ENCODE results near the gene UNC5C. TPM values are rescaled to one million over a fixed set of nuclear protein-coding genes. Genes with fewer than 3 reads are reported as not detected.

The UNC5C gene
- total and polyA plus RNA-seq, 2 of the 8 experiments (the other 6 are each of a cell fraction or from before 2014, with no cell fraction given), result 0.30 to 1.3 TPM

DNA sequence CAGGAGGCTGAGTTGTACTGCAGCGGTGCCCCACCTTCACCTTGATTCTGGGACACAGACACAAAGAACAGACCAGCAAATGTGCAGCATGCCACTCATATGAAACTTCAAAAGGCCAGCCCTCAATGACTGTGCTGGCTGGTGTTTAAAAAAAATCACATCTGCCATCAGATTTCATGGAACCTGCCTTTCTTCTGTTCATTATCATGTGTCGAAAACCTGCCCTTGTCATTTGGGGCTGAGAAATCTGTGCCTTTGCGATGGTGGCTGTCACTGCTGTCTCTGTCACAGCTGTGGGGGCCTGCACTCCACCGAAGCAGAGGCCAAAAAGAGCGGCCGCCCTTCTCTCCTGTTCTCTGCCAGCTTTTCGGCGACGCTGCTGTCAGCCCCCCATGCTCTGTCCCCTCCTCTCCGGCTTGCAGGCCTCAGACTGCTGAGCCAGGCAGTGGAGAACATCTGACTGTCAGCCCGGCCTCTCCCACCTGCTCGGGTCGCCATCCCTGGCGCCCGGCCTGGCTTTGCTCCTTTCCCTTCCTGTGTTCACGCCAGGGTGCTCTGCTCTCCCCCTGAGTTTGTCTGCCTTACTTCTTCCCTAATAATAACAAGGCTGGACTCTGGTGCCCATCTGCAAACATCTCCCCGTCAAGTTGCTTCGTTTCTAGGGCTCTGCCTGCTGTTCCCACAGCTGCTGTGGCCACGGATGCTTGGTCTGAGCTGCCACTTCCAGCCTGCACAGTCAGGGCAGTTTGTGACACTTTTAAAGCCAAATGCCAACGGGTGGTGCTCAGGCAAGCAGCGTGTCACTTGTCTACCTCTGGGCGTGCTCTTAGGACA is 355.2 kb downstream of the UNC5C start:
- Histone ChIP-seq H2BK15ac (ENCODE audit: low read length) (no peak overlapping the region), H3K79me1 (ENCODE audit: low read depth, low read length) (no peaks in the 10 kb centered on the region), H4K8ac (ENCODE audit: extremely low read depth, insufficient read depth, low read length) (no peak overlapping the region), H2BK5ac (ENCODE audit: low read depth, low read length) (no peak overlapping the region), H3K4me3 (ENCODE audit: extremely low read depth in 1 of 4, insufficient read depth in 2 of 4, low read depth in 3 of 4, low read length in 4 of 4) (no peak overlapping the region), H2BK12ac (ENCODE audit: low read depth, low read length) (no peak overlapping the region), H2AK5ac (ENCODE audit: low read depth, low read length) (no peak overlapping the region), H2BK120ac (replicated peaks; ENCODE audit: low read depth, low read length) (no peak overlapping the region), H3K4me2 (ENCODE audit: insufficient read depth in 1 of 2, low read depth in 2 of 2, low read length in 2 of 2) (no peak overlapping the region), H3K9me3 (ENCODE audit: insufficient read depth in 2 of 2, low read depth in 1 of 2, low read length in 1 of 2) (no peaks in the 10 kb centered on the region), H3K36me3 (ENCODE audit: control insufficient read depth in 2 of 4, insufficient read depth in 4 of 4, low read length in 3 of 4) (no peaks in the 10 kb centered on the region), H4K20me1 (replicated peaks in 1 of 2; ENCODE audit: control insufficient read depth in 1 of 2, insufficient read depth in 2 of 2, low read length in 2 of 2) (no peaks in the 10 kb centered on the region), H2AFZ (ENCODE audit: low read length) (no peak overlapping the region), H3K23ac (ENCODE audit: insufficient read length) (no peak overlapping the region), H4K5ac (ENCODE audit: insufficient read length, low read depth, low read length) (no peak overlapping the region), H3K4ac (replicated peaks; ENCODE audit: insufficient read length, low read depth, low read length) (no peak overlapping the region), H2BK20ac (ENCODE audit: low read length) (no peak overlapping the region), H4K91ac (replicated peaks; ENCODE audit: insufficient read length, low read length) (no peak overlapping the region), H3K9ac (replicated peaks in 1 of 4; ENCODE audit: extremely low read depth in 1 of 4, low read depth in 3 of 4, low read length in 3 of 4) (no peak overlapping the region), H3K18ac (ENCODE audit: extremely low read depth, low read length) (no peak overlapping the region), H3K14ac (ENCODE audit: insufficient read length) (no peak overlapping the region), H3K4me1 (replicated peaks in 1 of 4; ENCODE audit: control insufficient read depth in 3 of 4, insufficient read depth in 4 of 4, low read length in 3 of 4) (no peaks in the 10 kb centered on the region), H3K27me3 (replicated peaks in 1 of 4; ENCODE audit: control insufficient read depth in 3 of 4, extremely low read depth in 1 of 4, insufficient read depth in 3 of 4, low read length in 3 of 4) (no peaks in the 10 kb centered on the region), H3K27ac (ENCODE audit: low read depth, low read length) (no peak overlapping the region), H3K79me2 (ENCODE audit: control insufficient read depth in 1 of 2, insufficient read depth in 2 of 2, low read length in 2 of 2) (no peaks in the 10 kb centered on the region), H3K56ac (replicated peaks; ENCODE audit: insufficient read length, low read depth, low read length) (no peak overlapping the region), H3K23me2 (ENCODE audit: low read depth, low read length) (no peaks in the 10 kb centered on the region; the same call in 1 of the 2 replicates)
- DNase-seq (ENCODE audit: low read depth in 1 of 2, low spot score in 2 of 2) (no peak), FAIRE-seq (no peak)
- no peak for TF ChIP-seq ZNF274 (IDR thresholded peaks at IDR 0.05; ENCODE audit: borderline replicate concordance, extremely low read depth, low read length)
- TF ChIP-seq SAP30 (IDR thresholded peaks at IDR 0.05; ENCODE audit: insufficient read depth, insufficient replicate concordance, low read length), result no peak
- TF ChIP-seq, protein P1, sequence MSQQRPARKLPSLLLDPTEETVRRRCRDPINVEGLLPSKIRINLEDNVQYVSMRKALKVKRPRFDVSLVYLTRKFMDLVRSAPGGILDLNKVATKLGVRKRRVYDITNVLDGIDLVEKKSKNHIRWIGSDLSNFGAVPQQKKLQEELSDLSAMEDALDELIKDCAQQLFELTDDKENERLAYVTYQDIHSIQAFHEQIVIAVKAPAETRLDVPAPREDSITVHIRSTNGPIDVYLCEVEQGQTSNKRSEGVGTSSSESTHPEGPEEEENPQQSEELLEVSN (IDR thresholded peaks at IDR 0.05), result no peak
- no peak for TF ChIP-seq GTF2F1 (IDR thresholded peaks at IDR 0.05; ENCODE audit: borderline replicate concordance, low read depth, low read length)
- no peak for TF ChIP-seq RXRA (IDR thresholded peaks at IDR 0.05; ENCODE audit: insufficient read depth, low read depth, low read length)
- no peak for TF ChIP-seq EP300 (IDR thresholded peaks at IDR 0.05; ENCODE audit: borderline replicate concordance in 1 of 2, low read depth in 2 of 2, low read length in 2 of 2)
- TF ChIP-seq BACH1 (IDR thresholded peaks at IDR 0.05; ENCODE audit: low read length), result no peak
- ChIA-PET POLR2A (ENCODE audit: partially characterized antibody) (no interaction called here), CTCF (ENCODE audit: partially characterized antibody) (interaction anchor here (1.5 to 1.6 kb wide), 2 partner anchors 9 to 11 kb away, joined by 3 to 5 read pairs; no protein-coding TSS in a partner anchor)
- 89% methylated on average over 22 of the region's 22 CpGs; no CpG with 5 or more reads in 1 of the 2 experiments for WGBS, 2 experiments (ENCODE audit: extremely low coverage in 1 of 2, insufficient coverage in 1 of 2, insufficient read length in 1 of 2, insufficient replicate concordance in 2 of 2, low coverage in 1 of 2, low lambda C conversion rate in 2 of 2, missing lambda C conversion rate in 1 of 2)
